Stomach (tissue), 4 donors: ENCODE measurements around the gene PDE4D.

ENCODE experiments used
- CTCF ChIP-seq, 7 experiments: fragments of 450-650 bp in 4 of 7; fragments of 200-600 bp in 3 of 7; sonication (generic) in 3 of 7; IDR thresholded peaks; one replicate each; pipeline ENCODE4 v1.5.1; 2016 to 2019; ENCODE audit warnings: antibody characterized with exemption in 7 of 7, control low read depth in 2 of 7, mild to moderate bottlenecking in 1 of 7
- EP300 ChIP-seq: sonication (generic); formaldehyde crosslinking; IDR thresholded peaks from one replicate; pipeline ENCODE4 v1.6.1; 2017; ENCODE audit warnings: antibody characterized with exemption
- POLR2A ChIP-seq, 4 donors: fragments of 450-650 bp; IDR thresholded peaks; one replicate each; pipeline ENCODE4 v1.6.1; 2016; ENCODE audit warnings: antibody characterized with exemption in 4 of 4, control low read depth in 2 of 4, mild to moderate bottlenecking in 1 of 4, moderate library complexity in 1 of 4
- POLR2AphosphoS5 ChIP-seq, 3 donors: sonication (generic); formaldehyde crosslinking; IDR thresholded peaks; one replicate each; pipeline ENCODE4 v1.6.1; 2016; ENCODE audit warnings: antibody characterized with exemption in 3 of 3

- no peak for TF ChIP-seq CTCF (IDR thresholded peaks at IDR 0.05)
- no peak for TF ChIP-seq POLR2A (IDR thresholded peaks at IDR 0.05)
- TF ChIP-seq POLR2AphosphoS5 (IDR thresholded peaks at IDR 0.05): no peak
- TF ChIP-seq EP300: no peak
Measured at GRCh38 chr5:59826996-59827395, 66.5 kb downstream of the PDE4D start.
